Stimulated activated memory B cell treated with anti-CD40 and anti-IgM and Interleukin-4, amounts not matched to agents 10 μg/mL and 1 μg/mL and 100 μg/mL, for 72 hours (primary cell): ENCODE results near the gene GPX4.

ENCODE experiments used
- ATAC-seq: fragments of 150-1000 bp; cut with Tn5 transposase; 2 replicates; pipeline ENCODE4 v1.10.0; 2021
- H3K27ac Mint-ChIP-seq: one replicate; pipeline ENCODE4 v1.8.0; 2022; ENCODE audit warnings: mild to moderate bottlenecking, mixed read lengths
- H3K27me3 Mint-ChIP-seq: one replicate; pipeline ENCODE4 v1.8.0; 2022; ENCODE audit warnings: mixed read lengths
- H3K36me3 Mint-ChIP-seq: one replicate; pipeline ENCODE4 v1.8.0; 2022; ENCODE audit warnings: mixed read lengths
- H3K4me1 Mint-ChIP-seq: one replicate; pipeline ENCODE4 v1.8.0; 2022; ENCODE audit warnings: mixed read lengths
- H3K4me3 Mint-ChIP-seq: one replicate; pipeline ENCODE4 v1.8.0; 2022; ENCODE audit warnings: mild to moderate bottlenecking, moderate library complexity, mixed read lengths
- H3K9me3 Mint-ChIP-seq: one replicate; pipeline ENCODE4 v1.8.0; 2022; ENCODE audit warnings: mixed read lengths

The GPX4 gene

GRCh38 chr19:1103708-1104310 lies at the start of gene GPX4:
TSS of gene GPX4 (plus strand) at chr19:1103994. CDS start at chr19:1104044, 50 bp downstream.
- Mint-ChIP-seq H3K36me3 (peaks cover 14% of the 10 kb centered on the region), H3K27ac (peak within 1 kb of the TSS; percentile 90), H3K9me3 (peaks cover 2% of the 10 kb centered on the region), H3K4me3 (peak within 1 kb of the TSS; percentile 83), H3K4me1 (peaks cover 52% of the 10 kb centered on the region), H3K27me3 (no peaks in the 10 kb centered on the region)
- peak; percentile 90 for ATAC-seq

GRCh38 chr19:1054102-1055027 lies 49.4 kb upstream of the GPX4 start:
- ATAC-seq: no peak
- H3K27me3 Mint-ChIP-seq: no peaks in the 10 kb centered on the region
- H3K4me3 Mint-ChIP-seq: no peak overlapping the region
- H3K9me3 Mint-ChIP-seq: no peaks in the 10 kb centered on the region
- H3K27ac Mint-ChIP-seq: peak overlapping the region; percentile 44
- peaks cover 33% of the 10 kb centered on the region for H3K4me1 Mint-ChIP-seq
- H3K36me3 Mint-ChIP-seq: peaks cover 59% of the 10 kb centered on the region

- peaks cover 33% of the 10 kb centered on the region for H3K4me1 Mint-ChIP-seq
- H3K9me3 Mint-ChIP-seq: no peaks in the 10 kb centered on the region
- no peak overlapping the region for H3K4me3 Mint-ChIP-seq
- H3K27me3 Mint-ChIP-seq: no peaks in the 10 kb centered on the region
- peaks cover 59% of the 10 kb centered on the region for H3K36me3 Mint-ChIP-seq
- H3K27ac Mint-ChIP-seq: no peak overlapping the region
- ATAC-seq: no peak
Measured at GRCh38 chr19:1055028-1055425, 48.8 kb upstream of the GPX4 start.

DNA sequence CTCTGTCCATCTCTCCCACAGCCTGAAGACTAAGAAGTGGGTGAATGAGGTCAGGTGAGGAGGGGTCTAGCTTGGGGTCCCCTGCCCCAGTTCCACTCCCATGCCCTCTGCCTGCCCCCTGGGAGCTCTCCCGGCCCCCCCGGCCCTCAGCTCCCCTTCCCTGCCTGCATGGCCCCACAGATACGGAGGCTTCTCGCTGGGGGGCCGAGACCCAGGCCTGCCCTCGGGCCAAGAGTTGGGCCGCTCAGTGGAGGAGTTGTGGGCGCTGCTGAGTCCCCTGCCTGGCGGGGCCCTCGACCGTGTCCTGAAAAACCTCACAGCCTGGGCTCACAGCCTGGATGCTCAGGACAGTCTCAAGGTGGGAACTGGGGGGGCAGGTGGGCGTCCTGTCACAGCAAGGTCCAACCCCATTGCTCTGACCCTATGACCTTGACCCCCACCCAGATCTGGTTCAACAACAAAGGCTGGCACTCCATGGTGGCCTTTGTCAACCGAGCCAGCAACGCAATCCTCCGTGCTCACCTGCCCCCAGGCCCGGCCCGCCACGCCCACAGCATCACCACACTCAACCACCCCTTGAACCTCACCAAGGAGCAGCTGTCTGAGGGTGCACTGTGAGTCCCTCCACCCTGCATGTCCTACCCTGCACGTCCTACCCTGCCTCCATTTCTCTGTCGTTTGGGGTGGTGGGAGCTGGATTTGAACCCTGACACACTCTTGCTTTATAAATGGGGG lies 47.7 kb upstream of the GPX4 start:
- Mint-ChIP-seq H3K36me3 (peaks cover 59% of the 10 kb centered on the region), H3K27ac (peak overlapping the region; percentile 71), H3K9me3 (no peaks in the 10 kb centered on the region), H3K27me3 (no peaks in the 10 kb centered on the region), H3K4me3 (no peak overlapping the region), H3K4me1 (peaks cover 33% of the 10 kb centered on the region)
- no peak for ATAC-seq

GRCh38 chr19:1057176-1057855 lies 46.5 kb upstream of the GPX4 start:
- Mint-ChIP-seq H3K9me3 (no peaks in the 10 kb centered on the region), H3K27me3 (no peaks in the 10 kb centered on the region), H3K27ac (peak overlapping the region; percentile 71), H3K4me3 (no peak overlapping the region), H3K36me3 (peaks cover 61% of the 10 kb centered on the region), H3K4me1 (peaks cover 36% of the 10 kb centered on the region)
- peak; percentile 82 for ATAC-seq

DNA sequence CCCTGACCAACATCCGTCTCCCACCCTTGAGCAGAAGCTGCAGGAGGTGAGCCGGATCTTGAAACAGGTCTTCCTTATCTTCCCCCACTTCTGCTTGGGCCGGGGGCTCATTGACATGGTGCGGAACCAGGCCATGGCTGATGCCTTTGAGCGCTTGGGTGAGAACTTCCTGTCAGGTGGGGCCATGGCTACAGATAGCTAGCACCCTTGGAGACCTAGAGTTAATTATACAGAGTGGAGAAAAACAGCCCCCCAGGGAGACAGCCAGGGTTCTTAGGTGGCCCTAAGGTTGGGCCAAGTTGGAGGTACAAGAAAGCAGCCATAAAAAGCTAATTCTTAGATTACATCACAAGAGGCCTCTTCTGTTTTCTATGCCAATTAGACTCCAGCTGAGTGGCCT lies 45.7 kb upstream of the GPX4 start:
- H3K36me3 Mint-ChIP-seq: peaks cover 63% of the 10 kb centered on the region
- peaks cover 34% of the 10 kb centered on the region for H3K4me1 Mint-ChIP-seq
- no peaks in the 10 kb centered on the region for H3K27me3 Mint-ChIP-seq
- H3K27ac Mint-ChIP-seq: peak overlapping the region; percentile 71
- no peak overlapping the region for H3K4me3 Mint-ChIP-seq
- H3K9me3 Mint-ChIP-seq: no peaks in the 10 kb centered on the region
- ATAC-seq: no peak

- peaks cover 49% of the 10 kb centered on the region for H3K36me3 Mint-ChIP-seq
- H3K4me3 Mint-ChIP-seq: no peak overlapping the region
- peaks cover 57% of the 10 kb centered on the region for H3K4me1 Mint-ChIP-seq
- H3K9me3 Mint-ChIP-seq: peaks cover 3% of the 10 kb centered on the region
- H3K27me3 Mint-ChIP-seq: no peaks in the 10 kb centered on the region
- ATAC-seq: no peak
- H3K27ac Mint-ChIP-seq: no peak overlapping the region
Measured at GRCh38 chr19:1060689-1061088, 43.1 kb upstream of the GPX4 start.

GRCh38 chr19:1061987-1062386 lies 41.8 kb upstream of the GPX4 start:
- H3K36me3 Mint-ChIP-seq: peaks cover 36% of the 10 kb centered on the region
- no peak overlapping the region for H3K27ac Mint-ChIP-seq
- peaks cover 56% of the 10 kb centered on the region for H3K4me1 Mint-ChIP-seq
- H3K27me3 Mint-ChIP-seq: no peaks in the 10 kb centered on the region
- no peak overlapping the region for H3K4me3 Mint-ChIP-seq
- ATAC-seq: no peak
- H3K9me3 Mint-ChIP-seq: peaks cover 3% of the 10 kb centered on the region

GRCh38 chr19:1062387-1063029 lies 41.3 kb upstream of the GPX4 start:
- peaks cover 3% of the 10 kb centered on the region for H3K9me3 Mint-ChIP-seq
- no peak overlapping the region for H3K4me3 Mint-ChIP-seq
- H3K27ac Mint-ChIP-seq: no peak overlapping the region
- peaks cover 31% of the 10 kb centered on the region for H3K36me3 Mint-ChIP-seq
- no peaks in the 10 kb centered on the region for H3K27me3 Mint-ChIP-seq
- peaks cover 51% of the 10 kb centered on the region for H3K4me1 Mint-ChIP-seq
- ATAC-seq: no peak

DNA sequence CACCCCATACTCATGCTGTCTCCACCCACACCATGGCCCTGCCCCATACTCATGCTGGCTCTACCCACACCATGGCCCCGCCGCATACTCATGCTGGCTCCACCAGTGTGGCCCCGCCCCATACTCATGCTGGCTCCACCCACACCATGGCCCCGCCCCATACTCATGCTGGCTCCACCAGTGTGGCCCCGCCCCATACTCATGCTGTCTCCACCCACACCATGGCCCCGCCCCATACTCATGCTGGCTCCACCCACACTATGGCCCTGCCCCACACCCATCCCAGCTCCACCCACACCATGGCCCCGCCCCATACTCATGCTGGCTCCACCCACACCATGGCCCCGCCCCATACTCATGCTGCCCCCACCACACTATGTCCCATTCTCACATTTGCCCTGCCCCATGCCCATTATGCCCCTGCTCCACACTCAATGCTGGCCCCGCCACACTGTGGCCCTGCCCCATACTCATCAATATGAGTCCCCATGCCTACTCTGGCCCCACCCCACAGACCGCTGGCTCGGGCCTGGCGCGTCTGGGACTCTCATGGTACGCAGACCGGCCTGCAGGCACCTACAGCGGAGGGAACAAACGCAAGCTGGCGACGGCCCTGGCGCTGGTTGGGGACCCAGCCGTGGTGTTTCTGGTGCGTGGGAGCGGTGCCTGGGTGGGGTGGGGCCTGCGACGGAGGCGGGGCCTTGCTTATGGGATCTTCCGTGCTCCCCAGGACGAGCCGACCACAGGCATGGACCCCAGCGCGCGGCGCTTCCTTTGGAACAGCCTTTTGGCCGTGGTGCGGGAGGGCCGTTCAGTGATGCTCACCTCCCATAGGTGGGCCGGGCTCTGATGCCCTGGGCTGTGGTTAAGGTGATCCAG lies 40.5 kb upstream of the GPX4 start:
- H3K4me3 Mint-ChIP-seq: no peak overlapping the region
- peaks cover 24% of the 10 kb centered on the region for H3K36me3 Mint-ChIP-seq
- ATAC-seq: no peak
- no peaks in the 10 kb centered on the region for H3K27me3 Mint-ChIP-seq
- peak overlapping the region; percentile 85 for H3K27ac Mint-ChIP-seq
- peaks cover 3% of the 10 kb centered on the region for H3K9me3 Mint-ChIP-seq
- H3K4me1 Mint-ChIP-seq: peaks cover 43% of the 10 kb centered on the region

- peak overlapping the region; percentile 19 for H3K4me3 Mint-ChIP-seq
- no peak for ATAC-seq
Measured at GRCh38 chr19:1063909-1064660, 39.7 kb upstream of the GPX4 start.

GRCh38 chr19:1064661-1065605 lies 38.9 kb upstream of the GPX4 start:
- peak overlapping the region; percentile 25 for H3K4me3 Mint-ChIP-seq
- peak; percentile 56 for ATAC-seq
- peak overlapping the region; percentile 85 for H3K27ac Mint-ChIP-seq
- H3K4me1 Mint-ChIP-seq: peaks cover 52% of the 10 kb centered on the region
- no peaks in the 10 kb centered on the region for H3K27me3 Mint-ChIP-seq
- peaks cover 3% of the 10 kb centered on the region for H3K9me3 Mint-ChIP-seq
- peaks cover 35% of the 10 kb centered on the region for H3K36me3 Mint-ChIP-seq

More at GRCh38 chr19:1063909-1064660, 39.7 kb upstream of the GPX4 start:
- Mint-ChIP-seq H3K27me3 (no peaks in the 10 kb centered on the region), H3K4me1 (peaks cover 46% of the 10 kb centered on the region), H3K36me3 (peaks cover 30% of the 10 kb centered on the region), H3K27ac (peak overlapping the region; percentile 85), H3K9me3 (peaks cover 3% of the 10 kb centered on the region)
